Endodermal cell (in vitro differentiated cells): ENCODE measurements around the gene SOS1. TPM values are rescaled to one million over a fixed set of nuclear protein-coding genes. Genes with fewer than 3 reads are reported as not detected.

Source experiments
- DNase-seq: peaks from one replicate; pipeline ENCODE4 v3.0.0-alpha.2; 2017
- H3K27ac ChIP-seq: 2 replicates; pipeline ENCODE4 v1.5.1; 2013; ENCODE audit warnings: mild to moderate bottlenecking, low read depth, low read length, moderate library complexity
- H3K27me3 ChIP-seq: 2 replicates; pipeline ENCODE4 v1.6.1; 2013; ENCODE audit warnings: mild to moderate bottlenecking, low read length, moderate library complexity; ENCODE audit not compliant: insufficient read depth, control insufficient read depth, poor library complexity, severe bottlenecking
- H3K36me3 ChIP-seq: 2 replicates; pipeline ENCODE4 v1.7.0; 2013; ENCODE audit warnings: mild to moderate bottlenecking, low read length, moderate library complexity; ENCODE audit not compliant: control insufficient read depth, insufficient read depth
- H3K4me1 ChIP-seq: one replicate; pipeline ENCODE4 v1.7.0; 2013; ENCODE audit warnings: low read length; ENCODE audit not compliant: control insufficient read depth, insufficient read depth
- H3K4me3 ChIP-seq: 2 replicates; pipeline ENCODE4 v1.5.1; 2013; ENCODE audit warnings: mild to moderate bottlenecking, low read length, moderate library complexity
- H3K9ac ChIP-seq: 2 replicates; pipeline ENCODE4 v1.6.1; 2013; ENCODE audit warnings: mild to moderate bottlenecking, low read length, moderate library complexity; ENCODE audit not compliant: poor library complexity, severe bottlenecking; ENCODE audit errors: extremely low read depth
- H3K9me3 ChIP-seq: 2 replicates; pipeline ENCODE4 v1.6.1; 2013; ENCODE audit warnings: mild to moderate bottlenecking, low read length, moderate library complexity; ENCODE audit not compliant: control insufficient read depth
- H3K27ac Mint-ChIP-seq: 2 replicates; pipeline ENCODE4 v1.8.0; 2020; ENCODE audit warnings: mixed read lengths
- H3K27me3 Mint-ChIP-seq: 2 replicates; pipeline ENCODE4 v1.8.0; 2021; ENCODE audit warnings: mild to moderate bottlenecking, mixed read lengths; ENCODE audit not compliant: insufficient read depth
- H3K36me3 Mint-ChIP-seq: 2 replicates; pipeline ENCODE4 v1.8.0; 2020; ENCODE audit warnings: low read depth, mixed read lengths
- H3K4me1 Mint-ChIP-seq: 2 replicates; pipeline ENCODE4 v1.8.0; 2020; ENCODE audit warnings: mixed read lengths
- H3K4me3 Mint-ChIP-seq: 2 replicates; pipeline ENCODE4 v1.8.0; 2020; ENCODE audit warnings: mild to moderate bottlenecking, moderate library complexity, mixed read lengths
- H3K9me3 Mint-ChIP-seq: 2 replicates; pipeline ENCODE4 v1.8.0; 2020; ENCODE audit warnings: mild to moderate bottlenecking, mixed read lengths
- CTCF ChIP-seq: fragments of 200-600 bp; sonication (generic); conservative IDR thresholded peaks from 2 replicates; pipeline ENCODE4 v1.5.0; 2021; ENCODE audit warnings: antibody characterized with exemption, mild to moderate bottlenecking
- WGBS, 2 experiments: methylation state at CpG; one replicate each; pipeline versions ENCODE4 v1.1.5 to v1.1.7; 2013; ENCODE audit warnings: missing lambda C conversion rate in 2 of 2, mixed read lengths in 1 of 2; ENCODE audit not compliant: insufficient coverage in 1 of 2, insufficient read length in 1 of 2; 5-methylcytosine and 5-hydroxymethylcytosine counted together
- total RNA-seq, 2 donors: library from RNA; stranded (reverse); fragmentation: NEBNext Ultra II Directional in 1 of 2; extraction: Animal tissue kit (Norgen Biotek cat#: 25700) in 1 of 2; gene quantifications; 2 replicates in 1 of 2; 3 replicates in 1 of 2; pipeline ENCODE4 v1.2.1, GENCODE V29; 2021

Gene SOS1
- total RNA-seq, 2 donors from 2014 or later, result 34.0 to 39.0 TPM

- Histone ChIP-seq H3K27ac (no peak overlapping the region), H3K4me3 (no peak overlapping the region), H3K9me3 (no peaks in the 10 kb centered on the region), H3K9ac (no peak overlapping the region), H3K36me3 (no peaks in the 10 kb centered on the region), H3K4me1 (no peaks in the 10 kb centered on the region), H3K27me3 (no peaks in the 10 kb centered on the region)
- H3K27ac Mint-ChIP-seq, result peak overlapping the region; percentile 67
- H3K9me3 Mint-ChIP-seq, result no peaks in the 10 kb centered on the region
- 89 to 93% methylated on average over 3 of the region's 3 CpGs for WGBS, 2 experiments
- no peaks in the 10 kb centered on the region for H3K27me3 Mint-ChIP-seq
- no peak overlapping the region for H3K4me3 Mint-ChIP-seq
- DNase-seq, result no peak
- H3K4me1 Mint-ChIP-seq, result peaks cover 8% of the 10 kb centered on the region
- peaks cover 20% of the 10 kb centered on the region for H3K36me3 Mint-ChIP-seq
- no peak for TF ChIP-seq CTCF
These were observed 29.8 kb downstream of the SOS1 start for GRCh38 chr2:39091063-39091462.

GRCh38 chr2:39080152-39080551 is 40.7 kb downstream of the SOS1 start:
- no peak for TF ChIP-seq CTCF
- Histone ChIP-seq H3K9ac (no peak overlapping the region), H3K36me3 (peaks cover 5% of the 10 kb centered on the region), H3K4me3 (no peak overlapping the region), H3K9me3 (no peaks in the 10 kb centered on the region), H3K4me1 (no peaks in the 10 kb centered on the region), H3K27me3 (no peaks in the 10 kb centered on the region), H3K27ac (no peak overlapping the region)
- H3K4me3 Mint-ChIP-seq, result no peak overlapping the region
- no peaks in the 10 kb centered on the region for H3K27me3 Mint-ChIP-seq
- H3K4me1 Mint-ChIP-seq, result no peaks in the 10 kb centered on the region
- no peak overlapping the region for H3K27ac Mint-ChIP-seq
- 93 to 95% methylated on average over 3 to 5 of the region's 5 CpGs for WGBS, 2 experiments
- peaks cover 12% of the 10 kb centered on the region for H3K36me3 Mint-ChIP-seq
- no peak for DNase-seq
- H3K9me3 Mint-ChIP-seq, result peaks cover 15% of the 10 kb centered on the region

GRCh38 chr2:39069890-39070465 is 50.9 kb downstream of the SOS1 start:
- Histone ChIP-seq H3K4me1 (no peaks in the 10 kb centered on the region), H3K9ac (no peak overlapping the region), H3K36me3 (peaks cover 21% of the 10 kb centered on the region), H3K27me3 (no peaks in the 10 kb centered on the region), H3K9me3 (no peaks in the 10 kb centered on the region), H3K4me3 (no peak overlapping the region), H3K27ac (no peak overlapping the region)
- no peak overlapping the region for H3K27ac Mint-ChIP-seq
- H3K9me3 Mint-ChIP-seq, result no peaks in the 10 kb centered on the region
- H3K4me1 Mint-ChIP-seq, result peaks cover 10% of the 10 kb centered on the region
- peaks cover 5% of the 10 kb centered on the region for H3K36me3 Mint-ChIP-seq
- no peak for TF ChIP-seq CTCF
- WGBS, 2 experiments, result 75 to 100% methylated on average over 1 of the region's 1 CpG
- no peaks in the 10 kb centered on the region for H3K27me3 Mint-ChIP-seq
- no peak overlapping the region for H3K4me3 Mint-ChIP-seq
- no peak for DNase-seq
